GM19467 (cell line): ENCODE measurements around the gene HSD17B4.
A peak's percentile ranks its signal among the peaks of the same experiment; 100 is the strongest.
"Not testable (repeated sequence)": the region's sequence is repeated elsewhere in the genome, so short reads cannot be mapped to it uniquely, and the experiment has no call there.

Source experiments
- ATAC-seq: cut with Tn5 transposase; IDR thresholded peaks from one replicate; pipeline ENCODE4 v1.9.1; 2021; ENCODE audit warnings: mild to moderate bottlenecking, moderate library complexity; ENCODE audit not compliant: unreplicated experiment

The HSD17B4 gene

DNA sequence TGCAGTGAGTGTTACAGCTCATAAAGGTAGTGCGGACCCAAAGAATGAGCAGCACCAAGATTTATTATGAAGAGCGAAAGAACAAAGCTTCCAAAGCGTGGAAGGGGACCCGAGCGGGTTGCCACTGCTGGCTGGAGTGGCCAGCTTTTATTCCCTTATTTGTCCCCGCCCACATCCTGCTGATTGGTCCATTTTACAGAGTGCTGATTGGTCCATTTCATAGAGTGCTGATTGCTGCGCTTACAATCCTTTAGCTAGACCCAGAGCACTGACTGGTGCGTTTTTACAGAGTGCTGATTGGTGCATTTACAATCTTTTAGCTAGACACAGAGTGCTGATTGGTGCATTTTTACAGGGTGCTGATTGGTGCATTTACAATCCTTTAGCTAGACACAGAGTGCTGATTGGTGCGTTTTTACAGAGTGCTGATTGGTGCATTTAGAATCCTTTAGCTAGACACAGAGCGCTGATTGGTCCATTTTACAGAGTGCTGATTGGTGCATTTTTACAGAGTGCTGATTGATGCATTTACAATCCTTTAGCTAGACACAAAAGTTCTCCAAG, 19.5 kb upstream of the HSD17B4 start:
- not testable (repeated sequence) for ATAC-seq

DNA sequence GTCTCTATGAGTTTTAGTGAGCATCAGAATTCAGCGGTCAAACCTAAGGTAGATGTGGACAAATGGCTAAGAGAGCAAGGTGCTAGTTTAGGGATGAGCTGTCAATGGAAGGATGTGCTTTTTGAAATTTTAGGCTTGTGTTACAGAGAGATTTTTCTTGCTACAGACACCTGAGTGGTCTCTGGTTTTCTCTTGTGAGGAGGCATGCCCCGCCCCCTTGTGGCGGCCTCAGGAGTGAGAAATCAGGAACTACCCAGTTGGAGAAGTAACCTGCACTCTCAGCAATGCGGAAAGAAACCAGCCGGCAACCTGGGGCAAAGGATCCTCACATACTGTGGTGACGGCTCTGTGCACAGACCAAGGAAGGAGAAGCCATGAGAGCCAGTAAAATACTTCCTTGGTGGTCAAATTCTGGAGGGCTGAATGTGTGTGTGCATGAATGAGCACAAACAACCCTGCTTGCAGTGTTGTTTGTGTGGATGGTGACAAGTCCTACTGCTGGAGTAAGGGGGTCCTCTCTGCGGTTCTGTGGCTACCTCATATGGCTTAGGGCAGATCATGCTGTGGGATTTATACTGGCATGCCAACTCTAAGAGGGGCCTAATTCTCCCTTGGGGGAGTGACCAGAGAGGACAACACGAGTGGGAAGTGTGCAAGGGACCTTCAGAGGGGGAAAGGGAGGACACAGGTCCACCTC, 16.7 kb upstream of the HSD17B4 start:
- ATAC-seq = peak; percentile 90

DNA sequence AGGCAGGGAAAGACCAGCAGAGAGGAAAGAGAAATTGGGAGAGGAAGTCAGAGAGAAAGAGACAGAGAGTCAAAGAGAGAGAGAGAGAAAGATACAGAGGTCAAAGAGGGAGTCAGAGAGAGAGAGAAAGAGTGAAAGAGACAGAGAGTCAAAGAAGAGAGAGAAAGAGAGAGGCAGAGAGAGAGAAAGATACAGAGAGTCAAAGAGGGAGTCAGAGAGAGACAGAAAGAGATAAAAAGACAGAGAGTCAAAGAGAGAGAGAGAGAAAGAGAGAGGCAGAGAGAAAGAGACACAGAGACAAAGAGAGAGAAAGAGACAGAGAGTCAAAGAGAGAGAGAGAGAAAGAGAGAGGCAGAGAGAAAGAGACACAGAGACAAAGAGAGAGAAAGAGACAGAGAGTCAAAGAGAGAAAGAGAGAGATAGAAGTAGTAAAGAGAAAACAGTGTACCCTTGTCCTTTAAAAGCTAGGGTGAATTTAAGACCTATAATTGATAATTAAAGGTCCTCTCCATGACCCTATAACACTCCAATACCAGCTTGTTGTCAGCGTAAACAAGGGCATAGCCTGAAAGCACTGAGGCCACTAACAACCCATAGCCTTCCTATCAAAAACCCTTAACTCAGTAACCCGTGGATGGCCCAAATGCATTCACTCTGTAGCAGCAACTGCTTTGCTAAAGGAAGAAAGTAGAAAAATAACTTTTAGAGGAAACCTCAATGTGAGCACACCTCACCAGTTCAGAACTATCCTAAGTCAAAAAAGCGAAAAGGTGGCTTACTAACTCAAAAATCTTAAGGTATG, 14.3 kb upstream of the HSD17B4 start:
- ATAC-seq = not testable (repeated sequence)

DNA sequence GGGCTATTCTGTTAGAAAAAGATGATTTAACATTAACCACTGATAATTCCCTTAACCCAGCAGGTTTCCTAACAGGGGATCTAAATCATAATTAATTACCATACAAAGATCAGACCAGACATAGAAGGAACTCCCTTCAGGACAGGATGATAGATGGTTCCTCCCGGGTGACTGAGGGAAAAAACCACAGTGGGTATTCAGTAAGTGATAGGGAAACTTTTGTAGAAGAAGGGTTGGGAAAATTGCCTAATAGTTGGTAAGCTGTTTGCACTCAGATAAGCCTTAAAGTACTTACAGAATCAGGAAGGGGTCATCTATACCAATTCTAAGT, 13.7 kb upstream of the HSD17B4 start:
- ATAC-seq = not testable (repeated sequence)

DNA sequence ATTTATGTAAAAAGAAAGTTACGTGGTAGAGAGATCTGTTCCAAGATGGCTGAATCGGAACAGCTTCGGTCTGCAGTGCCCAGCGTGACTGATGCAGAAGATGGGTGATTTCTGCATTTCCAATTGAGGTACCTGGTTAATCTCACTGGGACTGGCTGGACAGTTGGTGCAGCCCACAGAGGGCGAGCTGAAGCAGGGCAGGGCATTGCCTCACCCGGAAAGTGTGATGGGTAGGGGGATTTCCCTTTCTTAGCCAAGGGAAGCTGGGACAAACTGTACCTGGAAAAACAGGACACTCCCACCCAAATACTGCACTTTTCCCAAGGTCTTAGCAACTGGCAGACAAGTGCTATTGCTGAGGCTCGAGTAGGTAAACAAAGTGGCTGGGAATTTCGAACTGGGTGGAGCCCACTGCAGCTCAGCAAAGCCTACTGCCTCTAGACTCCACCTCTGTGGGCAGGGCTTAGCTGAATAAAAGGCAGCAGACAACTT, 13.1 kb upstream of the HSD17B4 start:
- ATAC-seq = no peak

DNA sequence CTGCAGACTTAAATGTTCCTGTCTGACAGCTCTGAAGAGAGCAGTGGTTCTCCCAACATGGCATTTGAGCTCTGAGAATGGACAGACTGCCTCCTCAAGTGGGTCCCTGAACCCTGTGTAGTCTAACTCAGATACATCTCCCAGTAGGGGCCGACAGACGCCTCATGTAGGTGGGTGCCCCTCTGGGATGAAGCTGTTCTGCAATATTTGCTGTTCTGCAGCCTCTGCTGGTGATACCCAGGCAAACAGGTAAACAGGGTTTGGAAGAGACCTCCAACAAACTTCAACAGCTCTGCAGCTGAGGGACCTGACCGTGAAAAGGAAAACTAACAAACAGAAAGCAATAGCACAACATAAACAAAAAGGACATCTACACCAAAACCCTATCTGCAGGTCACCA, 12.7 kb upstream of the HSD17B4 start:
- ATAC-seq = not testable (repeated sequence)

DNA sequence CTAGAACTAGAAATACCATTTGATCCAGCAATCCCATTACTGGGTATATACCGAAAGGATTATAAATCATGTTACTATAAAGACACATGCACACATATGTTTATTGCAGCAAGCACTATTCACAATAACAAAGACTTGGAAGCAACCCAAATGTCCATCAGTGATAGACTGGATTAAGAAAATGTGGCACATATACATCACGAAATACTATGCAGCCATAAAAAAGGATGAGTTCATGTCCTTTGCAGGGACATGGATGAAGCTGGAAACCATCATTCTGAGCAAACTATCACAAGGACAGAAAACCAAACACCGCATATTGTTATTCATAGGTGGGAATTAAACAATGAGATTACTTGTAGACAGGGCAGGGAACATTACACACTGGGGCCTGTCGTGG, 7.7 kb upstream of the HSD17B4 start:
- ATAC-seq = not testable (repeated sequence)

DNA sequence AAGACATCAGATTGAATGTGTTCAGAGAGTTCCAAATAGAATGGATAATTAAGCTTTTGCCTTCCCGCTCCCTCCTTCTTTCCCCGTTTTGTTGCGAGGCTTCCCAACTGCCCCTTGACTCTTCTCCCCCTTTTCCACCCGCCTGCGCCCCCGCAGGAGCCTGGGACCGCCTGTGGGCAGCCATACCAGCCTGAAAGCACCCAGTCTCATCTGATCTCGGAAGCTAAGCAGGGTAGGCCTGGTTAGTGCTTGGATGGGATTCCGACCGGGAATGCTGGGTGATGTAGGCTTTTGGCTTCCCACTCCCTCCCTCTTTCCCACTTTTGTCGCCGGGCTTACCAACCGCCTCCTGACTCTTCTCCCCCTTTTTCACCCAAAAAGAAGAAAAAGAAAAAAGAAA, 6.8 kb upstream of the HSD17B4 start:
- no peak for ATAC-seq

DNA sequence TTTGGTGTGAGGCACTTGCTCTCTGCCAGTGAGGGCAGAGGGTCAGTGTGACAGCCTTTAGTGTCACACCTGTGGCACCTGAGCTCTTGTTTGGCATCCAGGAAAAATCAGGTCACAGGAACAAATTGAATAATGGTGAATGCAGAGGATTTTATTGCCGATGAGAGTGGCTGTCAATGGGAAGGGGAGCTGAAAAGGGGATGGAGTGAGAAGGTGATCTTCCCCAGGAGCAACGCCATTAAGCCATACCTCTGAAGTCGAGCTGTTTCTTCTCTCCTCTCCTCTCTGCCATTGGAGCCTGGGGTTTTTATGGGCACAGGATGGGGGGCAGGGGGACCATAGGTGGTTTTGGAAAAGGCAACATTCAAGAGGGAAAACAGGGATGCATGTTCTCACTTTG, 2.4 kb upstream of the HSD17B4 start:
- ATAC-seq = no peak

DNA sequence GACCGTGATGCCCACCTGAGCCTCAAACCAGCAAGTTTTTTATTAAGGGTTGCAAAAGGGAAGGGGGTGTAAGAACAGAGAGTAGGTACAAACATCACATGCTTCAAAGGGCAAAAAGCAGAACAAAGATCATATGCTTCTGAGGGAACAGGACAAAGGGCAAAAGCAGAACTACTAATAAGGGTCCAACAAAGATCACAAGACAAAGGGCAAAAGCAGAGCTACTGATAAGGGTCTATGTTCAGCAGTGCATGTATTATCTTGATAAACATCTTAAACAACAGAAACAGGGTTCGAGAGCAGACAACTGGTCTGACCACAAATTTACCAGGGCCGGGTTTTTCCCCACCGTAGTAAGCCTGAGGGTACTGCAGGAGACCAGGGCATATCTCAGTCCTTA, 1.7 kb upstream of the HSD17B4 start:
- not testable (repeated sequence) for ATAC-seq

DNA sequence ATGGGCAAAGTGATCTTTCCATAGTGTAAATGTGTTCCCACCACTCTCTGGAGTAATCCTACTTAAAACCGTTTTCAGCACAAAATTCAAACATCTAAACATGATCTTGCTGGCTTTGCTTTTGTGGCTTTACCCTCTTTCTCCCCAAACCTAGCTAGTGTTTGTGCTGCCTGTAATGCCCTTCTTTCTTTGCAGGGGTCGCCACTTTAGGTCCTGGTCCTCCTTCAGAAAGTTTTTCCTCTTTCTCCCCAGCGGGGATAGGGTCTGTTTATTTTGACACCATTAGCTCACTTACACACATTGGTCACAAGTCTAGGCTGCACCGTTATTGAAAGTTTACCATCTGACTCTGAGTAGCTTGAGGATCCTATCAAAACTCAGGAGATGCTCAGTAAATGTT, 736 bp upstream of the HSD17B4 start:
- ATAC-seq = no peak

DNA sequence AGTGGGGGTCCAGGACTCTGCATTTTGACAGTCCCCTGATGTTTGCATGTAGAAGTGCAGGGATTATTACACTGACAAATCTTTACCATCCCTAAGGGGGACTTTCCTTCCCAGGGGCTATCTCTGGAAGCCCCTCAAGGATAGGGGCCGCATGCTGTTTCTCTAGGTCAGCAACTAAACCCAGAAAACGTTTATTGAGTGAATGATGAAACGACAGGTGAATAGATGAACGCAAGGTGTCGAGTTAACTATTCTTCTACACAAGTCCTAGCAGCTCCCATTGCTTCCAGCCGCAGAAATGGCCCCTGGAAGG, 281 bp upstream of the HSD17B4 start:
- no peak for ATAC-seq

DNA sequence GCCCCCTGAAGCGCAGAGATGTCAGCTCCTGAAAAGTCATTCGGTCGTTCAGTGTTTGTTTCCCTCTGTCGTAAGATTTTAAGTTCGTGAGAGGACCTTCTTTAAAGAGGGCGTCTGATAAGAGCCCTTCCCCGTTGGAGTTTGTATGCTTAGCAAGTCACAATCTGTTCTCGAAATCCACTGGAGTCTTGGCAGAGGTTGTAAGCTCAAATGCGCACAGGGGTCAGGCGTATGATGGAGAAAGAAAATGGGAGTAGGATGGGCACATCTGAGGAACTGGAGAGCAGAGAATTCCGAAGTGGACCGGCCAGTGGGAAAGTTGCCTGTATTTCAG, 710 bp downstream of the HSD17B4 start:
- peak; percentile 1 for ATAC-seq

DNA sequence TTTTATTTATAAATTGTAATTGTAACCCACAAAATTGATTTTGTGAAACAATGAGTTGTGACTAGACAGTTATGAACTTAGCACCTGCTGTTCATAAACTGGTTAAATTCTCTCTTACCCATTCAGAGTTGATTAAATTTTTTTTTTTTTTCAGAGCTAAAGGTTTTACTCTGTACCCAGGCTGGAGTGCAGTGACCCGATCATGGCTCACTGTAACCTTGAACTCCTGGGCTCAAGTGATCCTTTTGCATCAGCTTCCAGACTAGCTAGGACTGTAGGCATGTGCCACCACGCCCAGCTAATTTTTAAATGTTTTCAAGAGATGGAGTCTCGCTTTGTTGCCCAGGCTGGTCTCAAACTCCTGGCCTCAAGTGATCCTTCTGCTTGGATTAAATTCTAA, 1.9 kb downstream of the HSD17B4 start:
- no peak for ATAC-seq

DNA sequence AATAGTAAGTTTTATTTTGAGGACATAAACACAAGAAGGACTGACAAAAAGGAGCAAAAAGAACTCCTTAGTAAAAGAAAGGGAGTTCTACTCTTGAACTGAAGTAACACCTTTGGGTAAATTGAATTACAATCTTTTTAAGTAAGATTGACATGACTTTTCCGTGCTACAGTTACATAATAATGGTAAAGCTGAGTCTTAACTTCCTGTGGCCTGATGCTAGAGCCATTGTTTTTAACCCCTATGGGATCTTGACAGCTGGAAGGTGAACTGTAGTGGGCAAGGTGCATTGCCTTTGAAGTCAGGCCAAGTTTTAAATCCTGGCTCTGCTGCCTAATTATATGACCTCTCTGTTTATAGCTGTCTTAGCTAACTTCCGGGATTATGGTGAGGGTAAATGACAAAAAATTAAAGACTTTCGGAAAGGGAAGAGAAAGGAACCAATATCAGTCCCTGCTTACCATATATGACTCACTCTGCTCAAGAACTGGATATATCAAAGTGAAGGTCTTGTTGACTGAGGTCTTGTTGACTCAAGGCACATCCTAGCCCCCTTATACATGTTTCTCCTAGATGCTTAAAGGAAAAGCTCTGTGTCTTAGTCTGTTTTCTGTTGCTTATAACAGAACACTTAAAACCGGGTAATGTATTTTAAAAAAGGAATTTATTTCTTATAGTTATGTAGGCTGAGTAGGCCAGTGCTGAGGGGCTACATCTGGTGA, 6.8 kb downstream of the HSD17B4 start:
- no peak for ATAC-seq

DNA sequence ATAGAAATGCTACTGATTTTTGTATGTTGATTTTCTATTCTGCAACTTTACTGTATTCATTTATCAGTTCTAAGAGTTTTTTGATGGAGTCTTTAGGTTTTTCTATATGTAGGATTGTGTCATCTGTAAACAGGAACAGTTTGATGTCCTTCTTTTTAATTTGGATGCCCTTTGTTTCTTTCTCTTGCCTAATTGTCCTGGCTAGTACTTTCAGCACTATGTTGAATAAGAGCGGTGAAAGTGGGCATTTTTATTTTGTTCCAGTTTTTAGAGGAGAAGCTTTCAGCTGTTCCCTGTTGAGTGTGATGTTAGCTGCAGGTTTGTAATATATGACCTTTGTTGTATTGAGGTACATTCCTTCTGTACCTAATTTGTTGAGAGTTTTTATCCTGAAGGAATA, 13.3 kb downstream of the HSD17B4 start:
- ATAC-seq = no peak

DNA sequence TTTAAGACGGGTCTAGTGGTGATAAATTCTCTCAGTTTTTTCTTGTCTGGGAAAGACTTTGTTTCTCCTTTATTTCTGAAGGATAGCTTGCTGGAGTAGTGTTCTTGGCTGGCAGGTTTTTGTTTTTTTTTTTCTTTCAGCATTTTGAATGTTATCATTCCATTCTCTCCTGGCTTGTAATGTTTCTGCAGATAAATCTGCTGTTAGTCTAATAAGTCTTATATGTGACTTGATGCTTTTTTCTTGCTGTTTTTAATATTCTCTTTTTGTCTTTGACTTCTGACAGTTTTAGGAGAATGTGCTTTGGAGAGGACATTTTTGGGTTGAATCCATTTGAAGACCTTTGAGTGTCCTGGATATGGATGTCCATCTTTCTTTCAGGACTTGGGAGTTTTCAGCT, 16.0 kb downstream of the HSD17B4 start:
- no peak for ATAC-seq

DNA sequence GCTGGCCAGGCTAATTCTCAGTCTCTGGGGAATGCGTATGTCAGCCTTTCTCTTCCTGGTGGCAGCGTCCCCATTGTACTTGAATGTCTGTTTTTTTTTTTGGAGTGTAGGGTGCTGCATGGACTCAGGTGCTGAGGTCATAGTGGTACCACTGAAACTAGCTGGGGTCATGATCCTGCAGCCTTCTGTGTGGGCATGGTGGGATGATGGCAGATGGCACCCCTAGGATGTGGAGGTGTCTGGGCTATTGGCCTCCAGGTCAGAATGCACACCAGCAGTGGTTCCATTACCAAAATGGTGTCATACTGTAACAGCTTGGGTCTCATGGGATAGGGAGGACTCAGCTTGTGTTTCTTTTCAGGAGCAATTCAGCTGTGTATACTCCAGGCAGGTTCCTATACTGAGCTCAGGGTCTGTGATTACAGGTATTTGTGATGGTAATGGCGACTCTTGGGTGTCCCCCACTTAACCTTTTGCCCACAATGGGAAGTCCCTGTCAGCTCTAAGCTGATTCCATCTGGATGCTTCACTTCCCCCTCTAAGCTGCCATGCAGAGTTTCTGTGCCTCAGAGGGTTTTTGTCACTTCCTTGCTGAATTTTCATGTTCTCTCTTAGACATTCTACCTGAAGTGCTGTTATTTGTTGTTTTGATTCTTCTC, 17.9 kb downstream of the HSD17B4 start:
- peak; percentile 58 for ATAC-seq

DNA sequence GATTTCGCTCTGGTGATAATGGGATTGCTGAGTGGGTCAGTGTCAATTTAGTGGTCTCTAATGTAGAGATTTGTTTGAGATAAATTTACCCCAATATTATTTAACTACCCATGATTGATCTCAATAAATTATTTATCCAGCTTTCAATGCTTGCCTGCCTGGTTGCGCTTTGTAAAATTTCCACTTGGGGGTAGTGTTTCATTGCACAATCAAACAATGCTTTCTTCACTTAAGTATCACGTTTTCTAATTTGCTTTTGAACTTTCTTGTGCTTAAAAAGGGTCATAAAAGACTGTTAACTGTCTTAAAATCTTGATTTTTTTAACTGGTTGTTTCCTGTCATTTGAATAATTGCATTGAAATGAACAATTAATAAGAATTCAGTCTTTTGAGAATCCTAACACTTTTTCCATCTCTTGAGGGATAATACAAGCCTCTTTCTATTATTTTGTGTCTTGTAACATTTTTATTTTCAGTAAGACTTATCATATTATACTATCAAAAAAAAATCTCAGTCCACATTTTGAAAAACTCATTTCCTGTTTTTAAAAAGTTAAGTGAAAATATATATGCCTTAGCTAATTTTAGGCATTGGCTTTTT, 18.7 kb downstream of the HSD17B4 start:
- peak; percentile 52 for ATAC-seq

DNA sequence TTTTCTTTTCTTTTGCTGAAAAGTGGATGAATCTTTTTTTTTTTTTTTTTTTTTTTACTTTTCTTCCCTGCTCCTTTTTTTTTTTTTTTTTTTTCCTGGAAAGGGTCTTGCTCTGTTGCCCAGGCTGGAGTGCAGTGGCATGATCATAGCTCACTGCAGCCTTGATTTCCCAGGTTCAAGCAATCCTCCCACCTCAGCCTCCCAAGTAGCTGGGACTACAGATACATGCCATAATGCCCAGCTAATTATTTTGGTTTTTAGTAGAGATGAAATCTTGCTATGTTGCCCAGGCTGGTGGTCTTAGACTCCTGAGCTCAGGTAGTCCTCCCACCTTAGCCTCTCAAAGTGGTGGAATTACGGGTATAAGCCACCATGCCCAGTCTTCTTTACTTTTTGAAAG, 20.9 kb downstream of the HSD17B4 start:
- ATAC-seq = no peak

DNA sequence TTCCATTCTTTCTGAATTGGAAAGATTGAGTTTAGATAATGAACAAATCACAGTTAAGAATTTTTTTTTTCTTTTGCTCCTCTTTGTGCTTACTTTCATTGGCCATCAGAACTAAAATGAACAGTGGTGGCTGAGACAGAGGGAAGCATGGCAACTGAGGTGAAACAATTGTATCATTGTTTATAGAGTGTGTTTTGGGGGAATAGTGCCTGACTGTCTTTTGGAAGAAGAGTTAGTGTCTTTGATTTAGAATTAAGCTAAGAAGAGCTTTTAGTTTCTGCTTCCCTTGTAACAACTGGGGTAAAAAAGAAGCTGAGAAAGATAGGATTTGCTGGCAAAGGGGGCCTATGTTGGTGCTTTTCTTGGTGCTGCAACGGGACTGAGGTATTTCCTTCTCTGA, 24.0 kb downstream of the HSD17B4 start:
- no peak for ATAC-seq
